ENCODE results near the gene ZG16. TPM values are rescaled to one million over a fixed set of nuclear protein-coding genes. Genes with fewer than 3 reads are reported as not detected.
A peak's percentile ranks its signal among the peaks of the same experiment; 100 is the strongest.

ZG16 gene
- total RNA-seq, 6 experiments from 2014 or later: not detected

GRCh38 chr16:29815793-29816693 is 38.0 kb downstream of the ZG16 start, which contains the start of gene PAGR1:
TSS of gene PAGR1 (plus strand) at chr16:29816152. CDS start at chr16:29816526, 374 bp downstream.
- H3K9me3 Mint-ChIP-seq: no peaks in the 10 kb centered on the region
- peak within 1 kb of the TSS; percentile 94 for H3K4me3 Mint-ChIP-seq
- peaks cover 5% of the 10 kb centered on the region for H3K27me3 Mint-ChIP-seq (ENCODE audit: insufficient read depth)
- peaks cover 80% of the 10 kb centered on the region for H3K4me1 Mint-ChIP-seq (ENCODE audit: low read depth)
- H3K36me3 Mint-ChIP-seq (ENCODE audit: low read depth): peaks cover 32% of the 10 kb centered on the region
- peak; percentile 93 for TF ChIP-seq CTCF (IDR thresholded peaks at IDR 0.05)
- H3K27ac Mint-ChIP-seq: peak within 1 kb of the TSS; percentile 96
- peak; percentile 99 for DNase-seq

GRCh38 chr16:29816694-29817441 is 38.8 kb downstream of the ZG16 start:
- no peak for TF ChIP-seq CTCF (IDR thresholded peaks at IDR 0.05)
- DNase-seq: peak; percentile 61
- Mint-ChIP-seq H3K4me3 (peak overlapping the region; percentile 94), H3K27ac (peak overlapping the region; percentile 96), H3K36me3 (ENCODE audit: low read depth) (peaks cover 35% of the 10 kb centered on the region), H3K9me3 (no peaks in the 10 kb centered on the region), H3K4me1 (ENCODE audit: low read depth) (peaks cover 78% of the 10 kb centered on the region), H3K27me3 (ENCODE audit: insufficient read depth) (peaks cover 5% of the 10 kb centered on the region)

- H3K27me3 Mint-ChIP-seq (ENCODE audit: insufficient read depth): peaks cover 5% of the 10 kb centered on the region
- H3K4me1 Mint-ChIP-seq (ENCODE audit: low read depth): peaks cover 79% of the 10 kb centered on the region
- DNase-seq: no peak
- H3K27ac Mint-ChIP-seq: peak overlapping the region; percentile 29
- peaks cover 41% of the 10 kb centered on the region for H3K36me3 Mint-ChIP-seq (ENCODE audit: low read depth)
- no peaks in the 10 kb centered on the region for H3K9me3 Mint-ChIP-seq
- peak overlapping the region; percentile 76 for H3K4me3 Mint-ChIP-seq
- TF ChIP-seq CTCF (IDR thresholded peaks at IDR 0.05): no peak
These were observed 40.0 kb downstream of the ZG16 start for GRCh38 chr16:29818082-29818481.

GRCh38 chr16:29819506-29819905 is 41.5 kb downstream of the ZG16 start:
- peaks cover 82% of the 10 kb centered on the region for H3K4me1 Mint-ChIP-seq (ENCODE audit: low read depth)

More at GRCh38 chr16:29819506-29819905, 41.5 kb downstream of the ZG16 start:
- peaks cover 41% of the 10 kb centered on the region for H3K36me3 Mint-ChIP-seq (ENCODE audit: low read depth)
- TF ChIP-seq CTCF (IDR thresholded peaks at IDR 0.05): peak; percentile 36
- H3K9me3 Mint-ChIP-seq: no peaks in the 10 kb centered on the region
- peak overlapping the region; percentile 99 for H3K27ac Mint-ChIP-seq
- peaks cover 5% of the 10 kb centered on the region for H3K27me3 Mint-ChIP-seq (ENCODE audit: insufficient read depth)
- peak overlapping the region; percentile 98 for H3K4me3 Mint-ChIP-seq
- no peak for DNase-seq

All from HFFc6 (cell line).